HEK293T (cell line): ENCODE measurements around the gene HPCAL1.

Experiments used
- CTCF ChIA-PET: fragments of 350-600 bp; formaldehyde crosslinking; extraction: SDS; loops from one replicate; lab custom pipeline; 2021; ENCODE audit warnings: antibody characterized with exemption, inconsistent platforms; lab: Yijun Ruan, JAX
- POLR2A ChIA-PET: fragments of 350-600 bp; formaldehyde crosslinking; extraction: SDS; loops from one replicate; lab custom pipeline; 2020; ENCODE audit warnings: antibody characterized with exemption, inconsistent platforms; lab: Yijun Ruan, JAX
- DNase-seq: peaks from one replicate; pipeline ENCODE4 v3.0.0; 2012; ENCODE audit warnings: mixed read lengths; ENCODE audit errors: extremely low spot score
- ARNT ChIP-seq: fragments of 450-650 bp; IDR thresholded peaks from 2 replicates; pipeline ENCODE4 v1.6.1; 2017; ENCODE audit warnings: mild to moderate bottlenecking
- BHLHE40 ChIP-seq: fragments of 450-650 bp; IDR thresholded peaks from 2 replicates; pipeline ENCODE4 v1.6.1; 2016; ENCODE audit warnings: mild to moderate bottlenecking, moderate library complexity, borderline replicate concordance
- CTBP1 ChIP-seq: fragments of 450-650 bp; IDR thresholded peaks from 2 replicates; pipeline ENCODE4 v1.6.1; 2016; ENCODE audit warnings: borderline replicate concordance
- ELF4 ChIP-seq: fragments of 450-650 bp; IDR thresholded peaks from 2 replicates; pipeline ENCODE4 v1.6.1; 2017; ENCODE audit warnings: antibody characterized with exemption
- FOXA1 ChIP-seq: fragments of 450-650 bp; IDR thresholded peaks from 2 replicates; pipeline ENCODE4 v1.6.1; 2016; ENCODE audit warnings: mild to moderate bottlenecking
- FOXK2 ChIP-seq: fragments of 450-650 bp; IDR thresholded peaks from 2 replicates; pipeline ENCODE4 v1.6.1; 2016; ENCODE audit warnings: mild to moderate bottlenecking
- FOXM1 ChIP-seq: fragments of 450-650 bp; IDR thresholded peaks from 2 replicates; pipeline ENCODE4 v1.6.1; 2017; ENCODE audit warnings: mild to moderate bottlenecking, borderline replicate concordance
- HDGF ChIP-seq: fragments of 450-650 bp; IDR thresholded peaks from 2 replicates; pipeline ENCODE4 v1.6.1; 2017; ENCODE audit warnings: antibody characterized with exemption, borderline replicate concordance
- L3MBTL2 ChIP-seq: fragments of 450-650 bp; conservative IDR thresholded peaks from 2 replicates; pipeline ENCODE4 v1.6.1; 2016; ENCODE audit warnings: mild to moderate bottlenecking
- LEF1 ChIP-seq: fragments of 450-650 bp; IDR thresholded peaks from 2 replicates; pipeline ENCODE4 v1.6.1; 2017; ENCODE audit warnings: mild to moderate bottlenecking, borderline replicate concordance
- NFRKB ChIP-seq: fragments of 450-650 bp; IDR thresholded peaks from 2 replicates; pipeline ENCODE4 v1.6.1; 2016; ENCODE audit warnings: mild to moderate bottlenecking, moderate library complexity
- SP1 ChIP-seq: fragments of 450-650 bp; IDR thresholded peaks from 2 replicates; pipeline ENCODE4 v1.6.1; 2017
- SUZ12 ChIP-seq: fragments of 450-650 bp; IDR thresholded peaks from 2 replicates; pipeline ENCODE4 v1.6.1; 2016; ENCODE audit warnings: mild to moderate bottlenecking
- TARDBP ChIP-seq: fragments of 450-650 bp; IDR thresholded peaks from 2 replicates; pipeline ENCODE4 v1.6.1; 2016
- ZNF384 ChIP-seq: fragments of 450-650 bp; IDR thresholded peaks from 2 replicates; pipeline ENCODE4 v1.6.1; 2016
- TF ChIP-seq, protein P1 (sequence below): fragments of 450-650 bp; IDR thresholded peaks from 2 replicates; pipeline ENCODE4 v1.6.1; 2016

HPCAL1 gene

DNA sequence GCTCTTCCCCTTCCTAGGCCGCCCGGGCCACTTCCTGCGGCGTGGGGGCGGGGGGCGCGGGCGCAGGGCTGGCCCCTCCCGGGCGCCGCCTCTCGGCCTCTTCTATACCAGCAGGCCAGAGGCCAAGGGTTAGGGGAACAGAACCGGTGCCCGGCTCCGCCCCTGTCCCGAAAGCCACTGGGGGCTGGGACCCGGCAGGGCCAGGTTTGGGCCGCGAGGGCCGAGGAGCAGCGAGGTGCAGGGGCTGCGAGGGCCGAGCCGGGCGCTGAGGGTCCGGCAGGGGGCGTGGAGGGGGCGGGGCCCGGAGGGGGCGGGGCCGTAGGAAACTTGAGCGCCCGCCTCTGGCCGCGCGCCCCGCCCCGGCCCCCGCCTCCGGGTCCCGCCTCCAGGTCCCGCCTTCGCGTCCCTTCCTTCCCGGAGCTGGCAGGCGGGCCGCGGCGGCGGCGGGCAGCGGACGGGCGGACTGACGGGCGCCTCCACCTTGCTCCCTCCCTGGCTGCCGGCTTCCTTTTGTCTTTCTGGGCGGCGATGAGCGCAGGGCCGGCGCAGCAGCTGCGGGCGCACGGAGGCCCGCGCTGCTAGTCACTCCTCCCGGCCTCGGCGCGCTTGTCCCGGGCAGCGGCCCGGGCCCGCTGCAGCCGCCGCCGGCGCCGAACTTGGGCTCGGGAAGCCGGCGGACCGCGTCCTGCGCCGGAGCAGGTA lies at the start of gene HPCAL1:
Gene HPCAL1, plus strand, starts transcription at position 426 of the 702 bp plus-strand sequence. CDS start 116,854 bp downstream, outside the sequence.
- TF ChIP-seq HDGF (no peak), FOXK2 (no peak), FOXM1 (no peak), LEF1 (no peak), TARDBP (no peak), SUZ12 (no peak), BHLHE40 (no peak)
- CTCF ChIA-PET: interaction anchor here (1.2 kb wide), 1 partner anchor 106 kb away, joined by 4 read pairs; no protein-coding TSS in a partner anchor
- DNase-seq: peak; percentile 95
- POLR2A ChIA-PET: interaction anchor here (1.1 kb wide), 1 partner anchor 17 kb away, joined by 3 read pairs; no protein-coding TSS in a partner anchor

DNA sequence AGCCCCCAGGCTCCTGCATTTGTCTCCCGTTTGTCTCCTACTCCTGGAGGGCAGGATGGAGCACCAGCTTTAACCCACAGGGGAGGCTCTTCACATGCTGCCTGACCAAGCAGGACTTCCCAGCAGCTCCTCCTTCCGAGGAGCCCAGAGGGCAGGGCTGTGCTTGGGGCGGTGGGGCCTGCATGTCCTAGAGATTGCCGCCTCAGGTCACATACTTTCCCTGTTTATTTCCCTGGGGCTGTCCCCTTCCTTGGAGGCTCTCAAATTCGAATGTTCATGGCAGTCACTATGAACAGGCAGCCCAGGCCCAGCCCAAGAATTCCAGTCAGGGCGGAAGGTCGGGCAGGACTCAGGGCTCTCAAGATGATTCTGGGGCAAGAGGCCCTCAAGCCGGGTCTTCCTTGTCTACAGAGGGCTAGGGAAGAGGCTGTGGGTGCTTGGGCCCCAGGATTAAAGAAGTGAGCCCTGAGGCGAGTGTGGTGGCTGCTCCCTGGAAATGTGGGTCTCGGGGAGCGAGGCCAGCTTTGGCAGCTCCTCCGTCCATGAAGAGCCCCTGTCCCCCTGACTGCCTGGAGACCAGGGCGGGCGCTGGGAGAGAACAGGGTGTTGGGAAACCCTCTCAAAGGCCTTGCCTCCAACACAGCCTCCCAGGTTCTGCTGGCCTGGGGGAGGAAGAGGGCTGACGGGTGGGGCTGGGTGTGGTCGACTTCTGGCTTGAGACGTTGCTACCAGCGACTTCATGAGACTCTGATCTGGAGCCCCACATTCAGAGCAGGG lies 48.9 kb upstream of the HPCAL1 start:
- ChIA-PET POLR2A (no interaction called here), CTCF (no interaction called here)
- TF ChIP-seq HDGF (no peak), SUZ12 (no peak), SP1 (no peak), FOXA1 (no peak), ZNF384 (no peak)
- TF ChIP-seq, protein P1, sequence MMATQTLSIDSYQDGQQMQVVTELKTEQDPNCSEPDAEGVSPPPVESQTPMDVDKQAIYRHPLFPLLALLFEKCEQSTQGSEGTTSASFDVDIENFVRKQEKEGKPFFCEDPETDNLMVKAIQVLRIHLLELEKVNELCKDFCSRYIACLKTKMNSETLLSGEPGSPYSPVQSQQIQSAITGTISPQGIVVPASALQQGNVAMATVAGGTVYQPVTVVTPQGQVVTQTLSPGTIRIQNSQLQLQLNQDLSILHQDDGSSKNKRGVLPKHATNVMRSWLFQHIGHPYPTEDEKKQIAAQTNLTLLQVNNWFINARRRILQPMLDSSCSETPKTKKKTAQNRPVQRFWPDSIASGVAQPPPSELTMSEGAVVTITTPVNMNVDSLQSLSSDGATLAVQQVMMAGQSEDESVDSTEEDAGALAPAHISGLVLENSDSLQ: no peak

DNA sequence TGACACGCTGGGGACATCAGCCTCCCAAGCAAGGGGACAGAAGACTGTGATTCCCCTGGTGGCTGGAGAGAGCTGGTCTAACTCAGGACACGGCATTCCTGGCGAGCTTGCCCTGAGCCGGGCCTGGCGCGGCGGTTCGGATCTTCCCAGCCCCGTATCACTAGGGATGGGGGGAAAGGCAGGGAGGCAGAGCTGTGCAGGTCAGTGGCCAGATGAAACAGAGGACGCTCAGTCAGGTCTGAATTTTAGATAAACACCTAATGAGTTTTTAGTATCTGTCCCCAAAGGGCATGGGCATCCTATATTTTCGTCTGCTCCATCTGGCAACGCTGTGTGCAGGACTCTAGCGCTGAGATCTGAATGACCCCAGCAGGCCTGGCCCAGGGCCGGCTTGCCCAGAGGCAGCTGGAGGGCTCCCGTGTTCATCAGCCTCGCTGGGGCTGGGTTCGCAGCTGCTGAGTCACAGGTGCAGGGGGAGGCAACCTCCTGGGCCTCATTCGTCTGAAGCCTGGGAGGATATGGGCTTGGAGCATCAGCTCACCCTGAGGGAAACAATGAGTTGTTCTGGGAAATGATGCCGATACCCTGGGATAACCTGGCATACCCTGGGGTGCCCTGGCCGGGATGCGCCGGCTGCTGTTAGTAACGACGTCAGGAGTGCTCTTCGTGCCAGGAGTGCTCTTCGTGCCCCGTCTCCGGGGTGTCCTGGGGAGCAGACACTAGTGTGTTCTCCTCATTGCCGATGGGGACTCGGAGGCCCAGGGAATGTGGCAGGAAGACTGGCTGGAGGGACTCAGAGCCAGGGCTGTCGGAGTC lies 48.1 kb upstream of the HPCAL1 start:
- POLR2A ChIA-PET: no interaction called here
- CTCF ChIA-PET: no interaction called here
- TF ChIP-seq FOXM1: no peak
- no peak for TF ChIP-seq ELF4
- TF ChIP-seq CTBP1: no peak
- no peak for TF ChIP-seq SUZ12
- TF ChIP-seq HDGF: no peak
- no peak for DNase-seq

More for the DNA sequence above, 48.9 kb upstream of the HPCAL1 start:
- DNase-seq: no peak

DNA sequence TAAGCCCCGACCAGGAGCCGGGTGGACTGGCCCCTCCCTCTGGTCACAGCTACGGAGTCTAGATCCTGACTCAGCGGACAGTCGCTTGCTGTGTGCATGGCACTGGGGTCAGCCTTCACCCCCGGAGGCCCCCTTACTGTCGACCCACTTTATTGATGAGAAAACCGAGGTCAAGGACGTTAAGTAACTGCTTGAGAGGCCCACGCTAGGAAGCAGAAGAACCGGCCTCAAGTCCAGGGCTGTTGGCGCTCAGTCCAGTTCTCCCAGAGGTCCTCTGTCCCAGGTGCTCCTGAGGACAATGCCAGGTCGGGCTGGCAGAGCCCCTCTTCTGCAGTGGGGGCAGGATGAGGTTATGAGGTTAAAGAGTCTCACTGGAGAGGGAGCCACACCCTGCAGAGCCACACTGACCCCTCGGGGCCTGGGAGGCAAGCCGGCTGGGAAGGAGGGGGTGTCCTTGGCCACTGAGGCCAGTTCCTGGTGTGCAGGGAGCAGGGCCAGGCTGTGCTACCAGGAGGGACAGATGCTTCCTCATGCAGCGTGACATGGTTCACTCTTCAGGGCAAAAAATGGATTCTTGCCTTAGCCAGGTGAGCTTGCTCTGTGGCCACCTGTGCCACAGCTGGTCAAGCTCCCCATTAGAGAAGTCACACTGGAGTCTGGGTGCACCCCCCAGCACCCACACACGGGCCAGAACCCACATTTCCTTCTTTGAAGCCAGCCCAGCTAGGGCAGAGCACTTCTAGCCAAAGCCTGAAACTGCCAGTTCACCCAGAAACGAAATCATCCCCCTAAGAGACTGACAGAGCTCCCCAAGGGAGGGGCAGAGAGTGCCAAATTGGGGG lies 47.3 kb upstream of the HPCAL1 start:
- DNase-seq: no peak
- ChIA-PET CTCF (no interaction called here), POLR2A (no interaction called here)
- no peak for TF ChIP-seq FOXM1
- TF ChIP-seq ZNF384: no peak
- no peak for TF ChIP-seq CTBP1
- TF ChIP-seq BHLHE40: no peak
- no peak for TF ChIP-seq TARDBP
- no peak for TF ChIP-seq HDGF
- no peak for TF ChIP-seq LEF1
- TF ChIP-seq ELF4: no peak
- no peak for TF ChIP-seq ARNT
- no peak for TF ChIP-seq FOXA1
- no peak for TF ChIP-seq NFRKB
- no peak for TF ChIP-seq L3MBTL2
- TF ChIP-seq, protein P1: no peak
- no peak for TF ChIP-seq SUZ12
- TF ChIP-seq FOXK2: no peak

DNA sequence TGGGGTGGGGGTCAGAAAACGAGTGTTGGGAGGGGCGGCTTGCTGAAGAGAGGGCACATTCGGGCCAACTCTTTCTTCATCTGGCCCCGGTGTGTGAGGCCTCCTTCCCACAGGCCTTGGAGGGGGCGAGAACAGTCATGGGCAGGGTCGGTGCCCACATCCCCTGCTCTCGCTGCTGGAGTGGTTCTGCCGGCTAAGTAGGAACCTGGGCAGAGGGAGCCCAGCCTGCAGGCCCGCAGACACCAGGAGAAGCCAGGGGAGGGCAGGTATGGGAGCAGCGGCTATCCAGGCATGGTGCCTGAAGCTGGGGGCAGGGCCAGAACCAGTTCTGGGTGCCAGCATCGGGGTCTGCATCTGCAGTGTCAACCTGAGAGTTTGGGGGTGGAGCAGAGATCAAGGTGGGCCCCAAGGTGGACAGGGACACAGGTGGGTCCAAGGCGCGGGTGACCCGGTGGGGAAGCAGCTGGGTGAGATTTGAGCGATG lies 46.6 kb upstream of the HPCAL1 start:
- TF ChIP-seq HDGF (no peak), BHLHE40 (no peak)
- POLR2A ChIA-PET: no interaction called here
- no peak for DNase-seq
- CTCF ChIA-PET: interaction anchor here (0.7 kb wide), 1 partner anchor 157 kb away, joined by 3 read pairs; no protein-coding TSS in a partner anchor

DNA sequence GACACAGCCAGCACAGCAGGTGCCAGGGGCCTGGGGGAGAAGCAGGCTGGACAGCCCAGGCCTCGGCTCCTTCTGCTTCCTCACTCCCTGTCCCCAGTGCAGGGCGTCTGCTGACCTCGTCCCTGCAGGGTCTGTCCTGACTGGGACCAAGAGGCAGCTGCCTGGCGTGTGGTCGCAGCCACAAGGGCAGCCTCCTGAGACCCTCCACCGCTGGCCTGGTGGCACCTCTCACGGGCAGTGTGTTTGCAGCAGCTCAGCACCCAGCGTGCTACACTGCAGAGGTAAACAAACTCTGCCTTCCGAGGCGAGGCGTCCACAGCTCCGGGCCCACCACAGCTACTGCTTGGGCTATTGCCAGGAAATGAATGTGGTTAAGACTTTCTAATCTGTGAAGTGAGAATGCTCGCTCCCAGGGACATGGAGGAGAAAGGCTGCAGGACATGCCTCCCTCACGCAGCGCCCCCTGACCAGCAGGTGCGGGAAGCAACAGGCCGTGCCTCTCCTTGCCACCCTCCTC lies 46.1 kb upstream of the HPCAL1 start:
- ChIA-PET POLR2A (no interaction called here), CTCF (interaction anchor here (0.7 kb wide), 1 partner anchor 156 kb away, joined by 3 read pairs; no protein-coding TSS in a partner anchor)
- TF ChIP-seq L3MBTL2 (no peak), TARDBP (no peak), ELF4 (no peak), BHLHE40 (no peak)
- DNase-seq: no peak
